Adipose tissue (tissue), 3 donors: Measurements from ENCODE around the gene FAM20C. TPM values are rescaled to one million over a fixed set of nuclear protein-coding genes. Genes with fewer than 3 reads are reported as not detected.
"Not testable (repeated sequence)": the region's sequence is repeated elsewhere in the genome, so short reads cannot be mapped to it uniquely, and the experiment has no call there.

Experiments used
- H3K27ac ChIP-seq: one replicate; pipeline ENCODE4 v1.5.1; 2013; ENCODE audit warnings: low read depth, low read length
- WGBS, 3 donors: extraction: QIAGEN DNeasy Blood & Tissue Kit; methylation state at CpG; one replicate each; pipeline ENCODE4 v1.1.7; 2013; 5-methylcytosine and 5-hydroxymethylcytosine counted together
- polyA plus RNA-seq, 3 donors: library from polyadenylated mRNA; stranded (reverse); fragments of 200-250 nt; gene quantifications; one replicate each; pipeline ENCODE4 v1.2.3, GENCODE V29; 2013
- donor health status: healthy with polysubstance abuse.
- donor health status: Bipolar disorder and iron deficiency.
- donor health status: healthy.

FAM20C gene
- polyA plus RNA-seq, 3 donors: 16.0 to 105 (median 34.3) TPM

- WGBS, 3 donors: 81 to 90% (median 86%) methylated on average over 14 to 21 of the region's 21 CpGs
- no peak overlapping the region for H3K27ac ChIP-seq
These were observed 39.5 kb downstream of the FAM20C start for GRCh38 chr7:231858-232246.

- 80 to 88% (median 83%) methylated on average over 43 of the region's 43 CpGs for WGBS, 3 donors
- H3K27ac ChIP-seq: no peak overlapping the region
These were observed 40.3 kb downstream of the FAM20C start for GRCh38 chr7:232410-233248.

GRCh38 chr7:233249-234035 lies 41.1 kb downstream of the FAM20C start:
- H3K27ac ChIP-seq: peak overlapping the region; percentile 60
- WGBS, 3 donors: 55 to 86% (median 56%) methylated on average over 27 of the region's 27 CpGs

GRCh38 chr7:234051-234707 lies 41.8 kb downstream of the FAM20C start:
- H3K27ac ChIP-seq: peak overlapping the region; percentile 60
- WGBS, 3 donors: 51 to 80% (median 66%) methylated on average over 31 to 33 of the region's 33 CpGs

- WGBS, 3 donors: 57 to 74% (median 61%) methylated on average over 28 of the region's 28 CpGs
- H3K27ac ChIP-seq: peak overlapping the region; percentile 60
These were observed 42.6 kb downstream of the FAM20C start for GRCh38 chr7:234708-235553.

- 50 to 82% (median 72%) methylated on average over 34 of the region's 34 CpGs for WGBS, 3 donors
- no peak overlapping the region for H3K27ac ChIP-seq
These were observed 43.4 kb downstream of the FAM20C start for GRCh38 chr7:235576-236395.

- no peak overlapping the region for H3K27ac ChIP-seq
- WGBS, 3 donors: 91 to 95% (median 93%) methylated on average over 8 of the region's 8 CpGs
These were observed 44.6 kb downstream of the FAM20C start for GRCh38 chr7:236967-237366.

- 83 to 91% (median 90%) methylated on average over 7 of the region's 7 CpGs for WGBS, 3 donors
- no peak overlapping the region for H3K27ac ChIP-seq
These were observed 45.0 kb downstream of the FAM20C start for GRCh38 chr7:237385-237784.

- no peak overlapping the region for H3K27ac ChIP-seq
These were observed 47.8 kb downstream of the FAM20C start for GRCh38 chr7:240146-240676.

GRCh38 chr7:240887-241421 lies 48.6 kb downstream of the FAM20C start:
- H3K27ac ChIP-seq: no peak overlapping the region
- 38 to 63% (median 40%) methylated on average over 16 of the region's 16 CpGs for WGBS, 3 donors

- WGBS, 3 donors: 88 to 94% (median 92%) methylated on average over 13 of the region's 13 CpGs
These were observed 49.1 kb downstream of the FAM20C start for GRCh38 chr7:241513-241912.

GRCh38 chr7:242826-243579 lies 50.6 kb downstream of the FAM20C start:
- not testable (repeated sequence) for H3K27ac ChIP-seq
- WGBS, 3 donors: 91 to 96% (median 94%) methylated on average over 5 to 9 of the region's 21 CpGs

More at GRCh38 chr7:241513-241912, 49.1 kb downstream of the FAM20C start:
- H3K27ac ChIP-seq: no peak overlapping the region

GRCh38 chr7:243580-243978 lies 51.2 kb downstream of the FAM20C start:
- 92 to 95% (median 93%) methylated on average over 5 of the region's 10 CpGs for WGBS, 3 donors

GRCh38 chr7:244974-245373 lies 52.6 kb downstream of the FAM20C start:
- no peak overlapping the region for H3K27ac ChIP-seq

More at GRCh38 chr7:243580-243978, 51.2 kb downstream of the FAM20C start:
- H3K27ac ChIP-seq: not testable (repeated sequence)

GRCh38 chr7:245574-246295 lies 53.4 kb downstream of the FAM20C start:
- 92 to 93% (median 93%) methylated on average over 36 of the region's 36 CpGs for WGBS, 3 donors

More at GRCh38 chr7:244974-245373, 52.6 kb downstream of the FAM20C start:
- 80 to 91% (median 86%) methylated on average over 22 of the region's 22 CpGs for WGBS, 3 donors

More at GRCh38 chr7:245574-246295, 53.4 kb downstream of the FAM20C start:
- no peak overlapping the region for H3K27ac ChIP-seq
